Measurements from ENCODE around the gene ATF6B. TPM values are rescaled to one million over a fixed set of nuclear protein-coding genes. Genes with fewer than 3 reads are reported as not detected.

Gene ATF6B
- total RNA-seq, 1 experiment from 2014 or later, result 45.3 TPM

GRCh38 chr6:32168807-32169591 lies 41.0 kb upstream of the ATF6B start:
- Histone ChIP-seq H4K5ac (ENCODE audit: insufficient read length, low read depth, low read length) (no peak overlapping the region), H3K56ac (ENCODE audit: insufficient read length, low read depth, low read length) (no peak overlapping the region), H2BK120ac (ENCODE audit: low read depth, low read length, poor library complexity, severe bottlenecking) (no peak overlapping the region), H3K79me2 (ENCODE audit: insufficient read depth, low read length) (peaks cover 2% of the 10 kb centered on the region; the same call in 1 of the 2 replicates), H4K91ac (ENCODE audit: insufficient read length, low read depth, low read length) (no peak overlapping the region), H2AFZ (ENCODE audit: low read length) (no peak overlapping the region), H3K23me2 (ENCODE audit: insufficient read length, low read depth, low read length, poor library complexity, severe bottlenecking) (no peaks in the 10 kb centered on the region), H2BK15ac (ENCODE audit: low read depth, low read length) (no peak overlapping the region), H3K27me3 (ENCODE audit: insufficient read depth, low read length) (no peaks in the 10 kb centered on the region), H3K4me1 (ENCODE audit: insufficient read depth, low read length) (peaks cover 2% of the 10 kb centered on the region), H2BK5ac (ENCODE audit: insufficient read length, low read length) (no peak overlapping the region), H3K14ac (ENCODE audit: insufficient read depth, low read length) (no peak overlapping the region), H3K9ac (ENCODE audit: extremely low read depth, insufficient read length, low read length) (no peak overlapping the region), H2BK12ac (ENCODE audit: insufficient read length, low read depth, low read length) (no peak overlapping the region), H3K23ac (ENCODE audit: insufficient read length, low read depth, low read length) (no peak overlapping the region), H3K4me2 (ENCODE audit: insufficient read depth, insufficient read length, low read length) (no peak overlapping the region), H3K18ac (ENCODE audit: insufficient read length, low read depth, low read length) (no peak overlapping the region), H3K4ac (ENCODE audit: low read depth, low read length) (no peak overlapping the region), H3K27ac (ENCODE audit: insufficient read length, low read depth, low read length) (no peak overlapping the region), H3K9me3 (ENCODE audit: control insufficient read depth, low read depth, low read length) (no peaks in the 10 kb centered on the region), H3K79me1 (ENCODE audit: insufficient read depth, low read depth, low read length, poor library complexity, severe bottlenecking) (no peaks in the 10 kb centered on the region), H2BK20ac (ENCODE audit: low read depth, low read length, poor library complexity, severe bottlenecking) (no peak overlapping the region), H2AK5ac (ENCODE audit: insufficient read length, low read length) (no peak overlapping the region), H4K20me1 (ENCODE audit: control insufficient read depth, insufficient read depth, insufficient read length) (peaks cover 2% of the 10 kb centered on the region), H4K8ac (replicated peaks; ENCODE audit: insufficient read length, low read depth, low read length) (no peak overlapping the region), H3T11ph (ENCODE audit: low read length) (no peak overlapping the region)
- Mint-ChIP-seq H3K27me3 (ENCODE audit: low read depth) (no peaks in the 10 kb centered on the region; the same call in 1 of the 2 replicates), H3K36me3 (ENCODE audit: insufficient read depth in 1 of 3, low read depth in 3 of 3) (peaks cover 40 to 72% (median 58%) of the 10 kb centered on the region in 3 experiments), H3K9me3 (no peaks in the 10 kb centered on the region), H3K4me1 (peaks cover 17 to 30% of the 10 kb centered on the region in 2 experiments), H3K27ac (peak overlapping the region; percentile 14 to 57 (median 57); a peak in 3 of 7 replicates), H3K4me3 (no peak overlapping the region; a peak in 1 of 5 replicates)
- WGBS (ENCODE audit: extremely low coverage, insufficient read length, low lambda C conversion rate), result no CpG with 5 or more reads among the region's 11 CpGs
- DNase-seq, result no peak
- TF ChIP-seq CTCF (conservative IDR thresholded peaks at IDR 0.05), result peak; percentile 18; the same call in 1 of the 3 replicates

Measured in H9 (cell line).